ENCODE results near the gene BRCC3.
"Not testable (repeated sequence)": the region's sequence is repeated elsewhere in the genome, so short reads cannot be mapped to it uniquely, and the experiment has no call there.

Gene BRCC3

GRCh38 chrX:155061760-155062159, 9.5 kb upstream of the BRCC3 start:
- no peak for DNase-seq

- no peak for DNase-seq
These were observed 6.1 kb upstream of the BRCC3 start for GRCh38 chrX:155065035-155065734.

GRCh38 chrX:155068165-155068564, 3.1 kb upstream of the BRCC3 start:
- no peak for DNase-seq

GRCh38 chrX:155069414-155069813, 1.9 kb upstream of the BRCC3 start:
- DNase-seq: no peak

GRCh38 chrX:155070038-155070437, 1.3 kb upstream of the BRCC3 start:
- no peak for DNase-seq

- DNase-seq: no peak
These were observed 689 bp upstream of the BRCC3 start for GRCh38 chrX:155070663-155070974.

- DNase-seq: no peak
These were observed 479 bp downstream of the BRCC3 start for GRCh38 chrX:155071694-155072280.

GRCh38 chrX:155086202-155086840, 15.0 kb downstream of the BRCC3 start:
- DNase-seq: no peak

GRCh38 chrX:155086961-155087735, 15.8 kb downstream of the BRCC3 start:
- DNase-seq: no peak

GRCh38 chrX:155094468-155095061, 23.3 kb downstream of the BRCC3 start:
- DNase-seq: no peak

GRCh38 chrX:155105919-155106318, 34.6 kb downstream of the BRCC3 start:
- no peak for DNase-seq

- DNase-seq: no peak
These were observed 37.1 kb downstream of the BRCC3 start for GRCh38 chrX:155108427-155108826.

- DNase-seq: no peak
These were observed 40.9 kb downstream of the BRCC3 start for GRCh38 chrX:155112171-155112570.

- DNase-seq: no peak
These were observed 41.8 kb downstream of the BRCC3 start for GRCh38 chrX:155113097-155113496.

GRCh38 chrX:155115174-155115819, 44.0 kb downstream of the BRCC3 start:
- no peak for DNase-seq

- no peak for DNase-seq
These were observed 56.2 kb downstream of the BRCC3 start for GRCh38 chrX:155127465-155127864.

GRCh38 chrX:155127940-155128339, 56.6 kb downstream of the BRCC3 start:
- no peak for DNase-seq

- no peak for DNase-seq
These were observed 60.8 kb downstream of the BRCC3 start for GRCh38 chrX:155132110-155132509.

- DNase-seq: no peak
These were observed 62.9 kb downstream of the BRCC3 start for GRCh38 chrX:155134255-155134654.

- DNase-seq: no peak
These were observed 72.7 kb downstream of the BRCC3 start for GRCh38 chrX:155143959-155144548.

GRCh38 chrX:155144926-155145325, 73.6 kb downstream of the BRCC3 start:
- DNase-seq: no peak

GRCh38 chrX:155147612-155148011, 76.3 kb downstream of the BRCC3 start:
- DNase-seq: not testable (repeated sequence)
